ENCODE measurements around the gene SND1. TPM values are rescaled to one million over a fixed set of nuclear protein-coding genes. Genes with fewer than 3 reads are reported as not detected.
"Not testable (repeated sequence)": the region's sequence is repeated elsewhere in the genome, so short reads cannot be mapped to it uniquely, and the experiment has no call there.

SND1 gene
- total RNA-seq, 2 experiments from 2014 or later: 132 to 148 TPM

- no peaks in the 10 kb centered on the region for H3K9me3 Mint-ChIP-seq
- POLR2A ChIA-PET: no interaction called here
- H3K4me3 Mint-ChIP-seq: no peak overlapping the region
- H3K36me3 Mint-ChIP-seq: peaks cover 9% of the 10 kb centered on the region
- H3K27me3 Mint-ChIP-seq: no peaks in the 10 kb centered on the region
- DNase-seq (no peak), ATAC-seq (ENCODE audit: low read depth) (no peak)
- H3K4me1 Mint-ChIP-seq: peaks cover 9% of the 10 kb centered on the region
- H3K27ac Mint-ChIP-seq: no peak overlapping the region
Measured at GRCh38 chr7:128097211-128097731, 445.3 kb downstream of the SND1 start.

- H3K27ac Mint-ChIP-seq: no peak overlapping the region
- H3K36me3 Mint-ChIP-seq: peaks cover 9% of the 10 kb centered on the region
- DNase-seq: no peak
- H3K4me3 Mint-ChIP-seq: no peak overlapping the region
- ATAC-seq (ENCODE audit: low read depth): no peak
- peaks cover 11% of the 10 kb centered on the region for H3K4me1 Mint-ChIP-seq
- H3K9me3 Mint-ChIP-seq: no peaks in the 10 kb centered on the region
- POLR2A ChIA-PET: no interaction called here
- no peaks in the 10 kb centered on the region for H3K27me3 Mint-ChIP-seq
Measured at GRCh38 chr7:128098629-128099028, 446.6 kb downstream of the SND1 start.

GRCh38 chr7:128099204-128099671, 447.2 kb downstream of the SND1 start:
- Mint-ChIP-seq H3K36me3 (peaks cover 9% of the 10 kb centered on the region), H3K4me1 (peaks cover 13% of the 10 kb centered on the region), H3K27ac (peak overlapping the region; percentile 44), H3K4me3 (no peak overlapping the region), H3K27me3 (no peaks in the 10 kb centered on the region), H3K9me3 (no peaks in the 10 kb centered on the region)
- DNase-seq (no peak), ATAC-seq (ENCODE audit: low read depth) (no peak)
- POLR2A ChIA-PET: no interaction called here

- no peaks in the 10 kb centered on the region for H3K9me3 Mint-ChIP-seq
- ATAC-seq (ENCODE audit: low read depth): no peak
- peaks cover 17% of the 10 kb centered on the region for H3K4me1 Mint-ChIP-seq
- H3K27ac Mint-ChIP-seq: peak overlapping the region; percentile 75
- H3K27me3 Mint-ChIP-seq: peaks cover 4% of the 10 kb centered on the region
- H3K36me3 Mint-ChIP-seq: peaks cover 8% of the 10 kb centered on the region
- no peak overlapping the region for H3K4me3 Mint-ChIP-seq
- DNase-seq: no peak
- POLR2A ChIA-PET: interaction anchor here (0.5 to 0.7 kb wide), 2 partner anchors 12 to 24 kb away, joined by 3 to 4 read pairs; no protein-coding TSS in a partner anchor
Measured at GRCh38 chr7:128100225-128100948, 448.4 kb downstream of the SND1 start.

- ATAC-seq (ENCODE audit: low read depth) (no peak), DNase-seq (no peak)
- Mint-ChIP-seq H3K36me3 (peaks cover 2% of the 10 kb centered on the region), H3K4me3 (no peak overlapping the region), H3K27ac (peak overlapping the region; percentile 75), H3K9me3 (no peaks in the 10 kb centered on the region), H3K4me1 (peaks cover 17% of the 10 kb centered on the region), H3K27me3 (peaks cover 4% of the 10 kb centered on the region)
- POLR2A ChIA-PET: no interaction called here
Measured at GRCh38 chr7:128100949-128101713, 449.1 kb downstream of the SND1 start.

GRCh38 chr7:128102490-128103291, 450.7 kb downstream of the SND1 start:
- Mint-ChIP-seq H3K36me3 (peaks cover 2% of the 10 kb centered on the region), H3K27ac (peak overlapping the region; percentile 60), H3K4me1 (peaks cover 28% of the 10 kb centered on the region), H3K9me3 (no peaks in the 10 kb centered on the region), H3K4me3 (peak overlapping the region; percentile 50), H3K27me3 (peaks cover 4% of the 10 kb centered on the region)
- POLR2A ChIA-PET: no interaction called here
- ATAC-seq (ENCODE audit: low read depth): no peak
- no peak for DNase-seq

- Mint-ChIP-seq H3K36me3 (no peaks in the 10 kb centered on the region), H3K9me3 (no peaks in the 10 kb centered on the region), H3K4me3 (peak overlapping the region; percentile 91), H3K27ac (peak overlapping the region; percentile 84), H3K27me3 (peaks cover 4% of the 10 kb centered on the region), H3K4me1 (peaks cover 35% of the 10 kb centered on the region)
- DNase-seq (peak; percentile 52), ATAC-seq (ENCODE audit: low read depth) (peak; percentile 31)
- POLR2A ChIA-PET: interaction anchor here (0.6 to 1.7 kb wide), 5 partner anchors 9 to 217 kb away, joined by 3 to 4 read pairs (median 3); no protein-coding TSS in a partner anchor
Measured at GRCh38 chr7:128103498-128104107, 451.6 kb downstream of the SND1 start.

GRCh38 chr7:128104108-128104742, 452.2 kb downstream of the SND1 start:
- DNase-seq (peak; percentile 65), ATAC-seq (ENCODE audit: low read depth) (peak; percentile 7)
- Mint-ChIP-seq H3K36me3 (no peaks in the 10 kb centered on the region), H3K27ac (peak overlapping the region; percentile 77), H3K4me1 (peaks cover 41% of the 10 kb centered on the region), H3K4me3 (peak overlapping the region; percentile 91), H3K27me3 (peaks cover 4% of the 10 kb centered on the region), H3K9me3 (no peaks in the 10 kb centered on the region)
- POLR2A ChIA-PET: interaction anchor here (0.6 to 1.7 kb wide), 5 partner anchors 8 to 217 kb away, joined by 3 to 4 read pairs (median 3); no protein-coding TSS in a partner anchor

GRCh38 chr7:128105228-128106022, 453.4 kb downstream of the SND1 start:
- no peaks in the 10 kb centered on the region for H3K36me3 Mint-ChIP-seq
- peak overlapping the region; percentile 51 for H3K4me3 Mint-ChIP-seq
- H3K9me3 Mint-ChIP-seq: no peaks in the 10 kb centered on the region
- peaks cover 4% of the 10 kb centered on the region for H3K27me3 Mint-ChIP-seq
- peaks cover 50% of the 10 kb centered on the region for H3K4me1 Mint-ChIP-seq
- POLR2A ChIA-PET: interaction anchor here (1.7 kb wide), 1 partner anchor 47 kb away, joined by 4 read pairs; no protein-coding TSS in a partner anchor
- ATAC-seq (ENCODE audit: low read depth): no peak
- no peak for DNase-seq
- H3K27ac Mint-ChIP-seq: no peak overlapping the region

GRCh38 chr7:128106821-128107220, 454.8 kb downstream of the SND1 start:
- Mint-ChIP-seq H3K4me1 (peaks cover 56% of the 10 kb centered on the region), H3K36me3 (no peaks in the 10 kb centered on the region), H3K27ac (peak overlapping the region; percentile 66), H3K27me3 (peaks cover 4% of the 10 kb centered on the region), H3K4me3 (peak overlapping the region; percentile 10), H3K9me3 (no peaks in the 10 kb centered on the region)
- ATAC-seq (ENCODE audit: low read depth) (peak; percentile 24), DNase-seq (no peak)
- POLR2A ChIA-PET: no interaction called here

GRCh38 chr7:128107516-128107915, 455.5 kb downstream of the SND1 start:
- H3K27ac Mint-ChIP-seq; H3K9me3 Mint-ChIP-seq; H3K36me3 Mint-ChIP-seq; H3K4me3 Mint-ChIP-seq; POLR2A ChIA-PET; DNase-seq; ATAC-seq (ENCODE audit: low read depth); H3K27me3 Mint-ChIP-seq: not testable (repeated sequence)
- peaks cover 62% of the 10 kb centered on the region for H3K4me1 Mint-ChIP-seq
